GM19372 (cell line): ENCODE data around the gene PRCP.
"Not testable (repeated sequence)": the region's sequence is repeated elsewhere in the genome, so short reads cannot be mapped to it uniquely, and the experiment has no call there.

ENCODE experiments used
- ATAC-seq: cut with Tn5 transposase; IDR thresholded peaks from one replicate; pipeline ENCODE4 v1.9.1; 2021; ENCODE audit warnings: mild to moderate bottlenecking, low read depth, moderate library complexity; ENCODE audit not compliant: unreplicated experiment

The PRCP gene

GRCh38 chr11:82873919-82874333 lies 26.3 kb downstream of the PRCP start:
- no peak for ATAC-seq

- ATAC-seq, result no peak
Observed at GRCh38 chr11:82872377-82873150, 27.7 kb downstream of the PRCP start.

- ATAC-seq, result no peak
Observed at GRCh38 chr11:82871646-82872045, 28.6 kb downstream of the PRCP start.

- no peak for ATAC-seq
Observed at GRCh38 chr11:82869657-82870056, 30.6 kb downstream of the PRCP start.

- peak; percentile 53 for ATAC-seq
Observed at GRCh38 chr11:82867495-82868082, 32.6 kb downstream of the PRCP start.

- no peak for ATAC-seq
Observed at GRCh38 chr11:82865841-82866240, 34.4 kb downstream of the PRCP start.

- no peak for ATAC-seq
Observed at GRCh38 chr11:82864268-82864667, 36.0 kb downstream of the PRCP start.

- ATAC-seq, result peak; percentile 51
Observed at GRCh38 chr11:82863209-82863608, 37.0 kb downstream of the PRCP start.

- no peak for ATAC-seq
Observed at GRCh38 chr11:82862379-82862778, 37.9 kb downstream of the PRCP start.

GRCh38 chr11:82859750-82860149 lies 40.5 kb downstream of the PRCP start:
- no peak for ATAC-seq

GRCh38 chr11:82858556-82859091 lies 41.6 kb downstream of the PRCP start:
- no peak for ATAC-seq

GRCh38 chr11:82858133-82858532 lies 42.1 kb downstream of the PRCP start:
- ATAC-seq, result no peak

- ATAC-seq, result no peak
Observed at GRCh38 chr11:82857145-82857544, 43.1 kb downstream of the PRCP start.

GRCh38 chr11:82855616-82856015 lies 44.6 kb downstream of the PRCP start:
- ATAC-seq, result no peak

GRCh38 chr11:82854916-82855315 lies 45.3 kb downstream of the PRCP start:
- ATAC-seq, result not testable (repeated sequence)

- ATAC-seq, result no peak
Observed at GRCh38 chr11:82854242-82854641, 46.0 kb downstream of the PRCP start.

- ATAC-seq, result no peak
Observed at GRCh38 chr11:82848829-82849228, 51.4 kb downstream of the PRCP start.

GRCh38 chr11:82845356-82846353 lies 54.6 kb downstream of the PRCP start:
- no peak for ATAC-seq

GRCh38 chr11:82843057-82843795 lies 57.0 kb downstream of the PRCP start:
- ATAC-seq, result no peak

- ATAC-seq, result no peak
Observed at GRCh38 chr11:82842019-82842418, 58.2 kb downstream of the PRCP start.
